Testis (tissue), 3 donors: Measurements from ENCODE around the gene EHBP1. TPM values are rescaled to one million over a fixed set of nuclear protein-coding genes. Genes with fewer than 3 reads are reported as not detected.

ENCODE experiments used
- DNase-seq: peaks from one replicate; pipeline ENCODE4 v3.0.0-alpha.2; 2019
- H3K27ac ChIP-seq, 2 donors: fragments of 200-600 bp; sonication (generic); one replicate each; pipeline ENCODE4 v1.5.1; 2019
- H3K27me3 ChIP-seq: fragments of 200-600 bp; sonication (generic); one replicate; pipeline ENCODE4 v1.5.1; 2019
- H3K36me3 ChIP-seq: fragments of 200-600 bp; sonication (generic); one replicate; pipeline ENCODE4 v1.5.1; 2017; ENCODE audit warnings: low read depth; ENCODE audit errors: missing control alignments
- H3K4me1 ChIP-seq: fragments of 200-600 bp; sonication (generic); one replicate; pipeline ENCODE4 v1.5.1; 2019
- H3K4me3 ChIP-seq, 2 donors: fragments of 200-600 bp; sonication (generic); one replicate each; pipeline ENCODE4 v1.5.1; 2017 to 2019
- H3K9me3 ChIP-seq: fragments of 200-600 bp; sonication (generic); one replicate; pipeline ENCODE4 v1.5.1; 2017
- POLR2A ChIP-seq: fragments of 450-650 bp; IDR thresholded peaks from one replicate; pipeline ENCODE4 v1.6.1; 2017; ENCODE audit warnings: antibody characterized with exemption, mild to moderate bottlenecking, moderate library complexity
- WGBS, 2 donors: methylation state at CpG; one replicate each; pipeline ENCODE4 v1.1.5; 2018; 5-methylcytosine and 5-hydroxymethylcytosine counted together
- intact Hi-C: fragments of 100-400 bp; cut with DNase I; formaldehyde crosslinking; loops from one replicate; pipeline ENCODE4 v1.15.1; 2023; ENCODE audit warnings: low total_unique reads
- polyA plus RNA-seq: library from polyadenylated mRNA; stranded (reverse); fragments of 350-450 nt; fragmentation: Illumina TruSeq; extraction: RNeasy Lipid Tissue Mini Kit (QIAGEN cat#74804); gene quantifications from one replicate; pipeline ENCODE4 v1.2.3, GENCODE V29; 2014; ENCODE audit warnings: low read depth, low replicate concordance; ENCODE audit not compliant: insufficient read depth
- total RNA-seq, 2 donors: library from RNA; depleted of rRNA; stranded (reverse); fragments of >200 nt; gene quantifications; one replicate each; pipeline ENCODE4 v1.2.3, GENCODE V29; 2016
- TF ChIP-seq, protein P1 (sequence below), 3 experiments: fragments of 450-650 bp in 2 of 3; fragments of 200-600 bp in 1 of 3; sonication (generic) in 1 of 3; IDR thresholded peaks; one replicate each; pipeline ENCODE4 v1.5.1; 2016 to 2019; ENCODE audit warnings: antibody characterized with exemption in 3 of 3, mild to moderate bottlenecking in 2 of 3, moderate library complexity in 1 of 3

The EHBP1 gene
- total and polyA plus RNA-seq, 3 donors from 2014 or later, result 69.3 to 99.5 (median 86.8) TPM

GRCh38 chr2:62939735-62940491 is 234.4 kb downstream of the EHBP1 start:
- no peaks in the 10 kb centered on the region for H3K27me3 ChIP-seq
- TF ChIP-seq POLR2A, result no peak
- TF ChIP-seq, protein P1, sequence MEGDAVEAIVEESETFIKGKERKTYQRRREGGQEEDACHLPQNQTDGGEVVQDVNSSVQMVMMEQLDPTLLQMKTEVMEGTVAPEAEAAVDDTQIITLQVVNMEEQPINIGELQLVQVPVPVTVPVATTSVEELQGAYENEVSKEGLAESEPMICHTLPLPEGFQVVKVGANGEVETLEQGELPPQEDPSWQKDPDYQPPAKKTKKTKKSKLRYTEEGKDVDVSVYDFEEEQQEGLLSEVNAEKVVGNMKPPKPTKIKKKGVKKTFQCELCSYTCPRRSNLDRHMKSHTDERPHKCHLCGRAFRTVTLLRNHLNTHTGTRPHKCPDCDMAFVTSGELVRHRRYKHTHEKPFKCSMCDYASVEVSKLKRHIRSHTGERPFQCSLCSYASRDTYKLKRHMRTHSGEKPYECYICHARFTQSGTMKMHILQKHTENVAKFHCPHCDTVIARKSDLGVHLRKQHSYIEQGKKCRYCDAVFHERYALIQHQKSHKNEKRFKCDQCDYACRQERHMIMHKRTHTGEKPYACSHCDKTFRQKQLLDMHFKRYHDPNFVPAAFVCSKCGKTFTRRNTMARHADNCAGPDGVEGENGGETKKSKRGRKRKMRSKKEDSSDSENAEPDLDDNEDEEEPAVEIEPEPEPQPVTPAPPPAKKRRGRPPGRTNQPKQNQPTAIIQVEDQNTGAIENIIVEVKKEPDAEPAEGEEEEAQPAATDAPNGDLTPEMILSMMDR (IDR thresholded peaks at IDR 0.05), result no peak
- no peaks in the 10 kb centered on the region for H3K9me3 ChIP-seq
- no peaks in the 10 kb centered on the region for H3K36me3 ChIP-seq
- no peaks in the 10 kb centered on the region for H3K4me1 ChIP-seq
- H3K4me3 ChIP-seq, result no peak overlapping the region
- DNase-seq, result no peak
- intact Hi-C loops, result no loop called here
- 92 to 98% methylated on average over 5 of the region's 5 CpGs for WGBS, 2 donors
- no peak overlapping the region for H3K27ac ChIP-seq

DNA sequence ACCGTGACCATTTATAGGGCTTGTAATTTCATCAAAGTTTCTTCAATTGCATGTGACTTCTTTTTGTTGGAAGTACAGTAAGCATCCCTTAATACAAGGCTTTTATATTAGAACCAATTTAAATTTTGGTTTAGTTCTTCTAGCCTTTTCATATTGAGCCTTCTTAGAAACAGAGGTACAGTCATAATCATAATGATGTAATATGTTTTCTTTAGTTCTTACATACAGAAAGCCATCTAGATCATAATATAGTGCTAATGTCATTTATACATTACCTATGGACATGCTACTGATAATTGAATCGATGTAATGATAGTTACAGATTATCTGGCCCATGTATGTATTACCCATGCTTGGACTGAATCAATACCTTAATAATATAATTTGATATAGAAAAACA is 235.2 kb downstream of the EHBP1 start:
- 96 to 97% methylated on average over 2 of the region's 2 CpGs for WGBS, 2 donors
- Histone ChIP-seq H3K4me1 (no peaks in the 10 kb centered on the region), H3K4me3 (no peak overlapping the region), H3K27me3 (no peaks in the 10 kb centered on the region), H3K36me3 (no peaks in the 10 kb centered on the region), H3K27ac (no peak overlapping the region), H3K9me3 (no peaks in the 10 kb centered on the region)
- intact Hi-C loops, result no loop called here
- no peak for TF ChIP-seq POLR2A
- TF ChIP-seq, protein P1 (IDR thresholded peaks at IDR 0.05), result no peak
- no peak for DNase-seq

DNA sequence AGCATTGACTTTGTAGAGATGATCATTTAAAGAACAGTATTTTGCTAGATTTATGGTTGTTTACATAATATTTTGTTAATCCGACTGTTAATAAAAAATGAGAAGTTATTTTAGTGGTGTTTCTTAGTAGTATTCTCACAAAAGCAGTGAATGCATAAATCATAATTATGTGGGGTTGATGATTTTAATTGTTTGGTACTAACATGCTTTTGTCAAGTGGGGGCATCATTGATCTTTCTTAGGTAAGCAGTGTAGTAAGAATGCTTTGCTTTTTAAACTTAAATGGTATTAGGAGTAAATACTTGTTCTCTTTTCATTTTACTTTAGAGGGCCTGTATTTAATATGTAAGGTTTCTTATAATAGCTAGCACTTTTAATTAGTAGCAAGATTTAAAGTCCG is 235.9 kb downstream of the EHBP1 start:
- Histone ChIP-seq H3K27me3 (no peaks in the 10 kb centered on the region), H3K9me3 (no peaks in the 10 kb centered on the region), H3K36me3 (no peaks in the 10 kb centered on the region), H3K4me3 (no peak overlapping the region), H3K4me1 (no peaks in the 10 kb centered on the region), H3K27ac (no peak overlapping the region)
- intact Hi-C loops, result no loop called here
- TF ChIP-seq, protein P1 (IDR thresholded peaks at IDR 0.05), result no peak
- no peak for TF ChIP-seq POLR2A
- DNase-seq, result no peak
- WGBS, 2 donors, result 88 to 91% methylated on average over 2 of the region's 2 CpGs

GRCh38 chr2:62944362-62944761 is 238.8 kb downstream of the EHBP1 start:
- H3K9me3 ChIP-seq, result no peaks in the 10 kb centered on the region
- no peak overlapping the region for H3K4me3 ChIP-seq
- no peaks in the 10 kb centered on the region for H3K27me3 ChIP-seq
- no peak for DNase-seq
- TF ChIP-seq POLR2A, result no peak
- TF ChIP-seq, protein P1 (IDR thresholded peaks at IDR 0.05), result no peak
- intact Hi-C loops, result no loop called here
- 97 to 98% methylated on average over 2 of the region's 2 CpGs for WGBS, 2 donors
- H3K27ac ChIP-seq, result no peak overlapping the region
- H3K4me1 ChIP-seq, result no peaks in the 10 kb centered on the region
- H3K36me3 ChIP-seq, result no peaks in the 10 kb centered on the region

DNA sequence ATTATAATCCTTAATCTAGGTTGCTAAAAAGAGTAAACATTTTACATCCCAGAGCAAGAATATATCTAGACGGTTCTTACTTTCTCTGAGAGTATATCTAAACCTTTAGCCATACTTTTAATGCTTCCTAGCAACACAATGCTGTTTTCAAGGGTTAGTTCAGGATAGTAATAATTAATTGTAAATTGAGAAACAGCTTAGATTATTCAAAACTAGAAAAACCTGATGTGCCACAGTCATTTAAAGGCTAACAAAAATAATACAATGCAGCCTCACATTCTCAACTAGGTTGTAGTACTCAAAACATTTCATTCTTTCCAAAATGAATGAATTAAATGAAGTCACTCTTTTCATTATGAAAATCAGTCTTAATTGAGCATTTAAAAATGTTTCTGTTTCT is 241.9 kb downstream of the EHBP1 start:
- no peaks in the 10 kb centered on the region for H3K36me3 ChIP-seq
- TF ChIP-seq POLR2A, result no peak
- TF ChIP-seq, protein P1 (IDR thresholded peaks at IDR 0.05), result no peak
- intact Hi-C loops, result no loop called here
- no peak overlapping the region for H3K27ac ChIP-seq
- no peaks in the 10 kb centered on the region for H3K9me3 ChIP-seq
- H3K4me3 ChIP-seq, result no peak overlapping the region
- H3K27me3 ChIP-seq, result no peaks in the 10 kb centered on the region
- no peak for DNase-seq
- no peaks in the 10 kb centered on the region for H3K4me1 ChIP-seq
- 60 to 87% methylated on average over 1 of the region's 1 CpG for WGBS, 2 donors
